B cell (primary cell): ENCODE results near the gene CDC42SE1. TPM values are rescaled to one million over a fixed set of nuclear protein-coding genes. Genes with fewer than 3 reads are reported as not detected.

Experiments used
- ATAC-seq: fragments of 200-7000 bp; cut with Tn5 transposase; one replicate; pipeline ENCODE4 v1.10.0; 2021; ENCODE audit warnings: low read depth, mild to moderate bottlenecking, moderate number of reproducible peaks, moderate library complexity
- CTCF ChIA-PET: fragments of 350-600 bp; sonication (Branson Sonifier 250); formaldehyde crosslinking; loops from one replicate; lab custom pipeline; 2021; ENCODE audit warnings: antibody characterized with exemption, inconsistent platforms; lab: Charles Lee
- POLR2A ChIA-PET: fragments of 350-600 bp; sonication (Branson Sonifier 250); formaldehyde crosslinking; loops from one replicate; lab custom pipeline; 2021; ENCODE audit warnings: antibody characterized with exemption; lab: Charles Lee
- DNase-seq: peaks from one replicate; pipeline ENCODE4 v3.0.0; 2013
- H2AFZ ChIP-seq: 2 replicates; pipeline ENCODE4 v1.6.1; 2012; ENCODE audit warnings: mild to moderate bottlenecking, low read depth, low read length; ENCODE audit not compliant: insufficient read depth, poor library complexity, severe bottlenecking
- H3K27ac ChIP-seq, 2 donors: 1 replicate in 1 of 2; 2 replicates in 1 of 2; pipeline ENCODE4 v1.5.1; 2012 to 2013; ENCODE audit warnings: low read length in 2 of 2, mild to moderate bottlenecking in 2 of 2, moderate library complexity in 1 of 2
- H3K27me3 ChIP-seq, 4 experiments: fragments of 200-600 bp in 1 of 4; sonication (generic) in 1 of 4; replicated peaks in 1 of 4; 1 replicate in 2 of 4; 2 replicates in 2 of 4; pipeline versions ENCODE4 v1.6.1 to v1.7.0; 2013 to 2016; ENCODE audit warnings: low read length in 3 of 4, mild to moderate bottlenecking in 2 of 4, mixed read lengths in 1 of 4, moderate library complexity in 1 of 4; ENCODE audit not compliant: insufficient read depth in 4 of 4, control insufficient read depth in 3 of 4; ENCODE audit errors: control extremely low read depth in 1 of 4
- H3K36me3 ChIP-seq, 2 experiments: replicated peaks in 1 of 2; 1 replicate in 1 of 2; 2 replicates in 1 of 2; pipeline versions ENCODE4 v1.6.1 to v1.7.1; 2013; ENCODE audit warnings: low read length in 1 of 2; ENCODE audit not compliant: insufficient read depth in 2 of 2, control insufficient read depth in 1 of 2; ENCODE audit errors: control extremely low read depth in 1 of 2, extremely low read depth in 1 of 2
- H3K4me1 ChIP-seq, 2 donors: fragments of 200-600 bp in 1 of 2; sonication (generic) in 1 of 2; 1 replicate in 1 of 2; 2 replicates in 1 of 2; pipeline versions ENCODE4 v1.5.1 to v1.6.1; 2013 to 2017; ENCODE audit warnings: low read length in 2 of 2; ENCODE audit not compliant: control insufficient read depth in 2 of 2, insufficient read depth in 2 of 2
- H3K4me2 ChIP-seq: replicated peaks from 2 replicates; pipeline ENCODE3; 2012; ENCODE audit warnings: mild to moderate bottlenecking, low read depth, low read length; ENCODE audit not compliant: poor library complexity, severe bottlenecking
- H3K4me3 ChIP-seq, 5 experiments: fragments of 200-600 bp in 1 of 5; sonication (generic) in 1 of 5; 1 replicate in 3 of 5; 2 replicates in 2 of 5; pipeline versions ENCODE4 v1.5.1 to v1.7.0; 2011 to 2016; ENCODE audit warnings: low read length in 4 of 5, mild to moderate bottlenecking in 4 of 5, low read depth in 2 of 5, control low read depth in 1 of 5, moderate library complexity in 1 of 5; ENCODE audit not compliant: insufficient read depth in 1 of 5; ENCODE audit errors: control extremely low read depth in 1 of 5, extremely low read depth in 1 of 5
- H3K79me2 ChIP-seq: fragments of 200-600 bp; sonication (generic); one replicate; pipeline ENCODE4 v1.6.0; 2016; ENCODE audit warnings: low read length; ENCODE audit not compliant: control insufficient read depth, insufficient read depth
- H3K9ac ChIP-seq: fragments of 200-600 bp; sonication (generic); 2 replicates; pipeline ENCODE4 v1.6.1; 2017; ENCODE audit warnings: mild to moderate bottlenecking, low read length, moderate library complexity
- H3K9me3 ChIP-seq, 3 donors: one replicate each; pipeline versions ENCODE4 v1.6.1 to v1.7.1; 2013; ENCODE audit warnings: low read length in 2 of 3; ENCODE audit not compliant: control insufficient read depth in 2 of 3, insufficient read depth in 1 of 3; ENCODE audit errors: control extremely low read depth in 1 of 3
- H4K20me1 ChIP-seq: 2 replicates; pipeline ENCODE4 v1.6.0; 2012; ENCODE audit warnings: mild to moderate bottlenecking, low read length; ENCODE audit not compliant: insufficient read depth, control insufficient read depth, poor library complexity, severe bottlenecking
- H3K27ac Mint-ChIP-seq: one replicate; pipeline ENCODE4 v1.8.0; 2021; ENCODE audit warnings: mixed read lengths
- H3K27me3 Mint-ChIP-seq: one replicate; pipeline ENCODE4 v1.8.0; 2021; ENCODE audit warnings: mixed read lengths
- H3K4me1 Mint-ChIP-seq: one replicate; pipeline ENCODE4 v1.8.0; 2021; ENCODE audit warnings: mixed read lengths
- H3K4me3 Mint-ChIP-seq: one replicate; pipeline ENCODE4 v1.8.0; 2021; ENCODE audit warnings: mixed read lengths
- H3K9me3 Mint-ChIP-seq: one replicate; pipeline ENCODE4 v1.8.0; 2022; ENCODE audit warnings: mixed read lengths; ENCODE audit not compliant: insufficient read depth
- CTCF ChIP-seq: fragments of 200-600 bp; IDR thresholded peaks from one replicate; pipeline ENCODE4 v1.8.0; 2022; ENCODE audit warnings: antibody characterized with exemption, mild to moderate bottlenecking
- EZH2 ChIP-seq: IDR thresholded peaks from 2 replicates; pipeline ENCODE4 v1.6.1; 2012; ENCODE audit warnings: borderline replicate concordance, low read depth, mild to moderate bottlenecking, moderate library complexity, low read length; ENCODE audit not compliant: insufficient read depth, poor library complexity, severe bottlenecking
- WGBS: methylation state at CpG from one replicate; pipeline ENCODE4 v1.1.5; 2013; ENCODE audit warnings: missing lambda C conversion rate; ENCODE audit not compliant: insufficient coverage; 5-methylcytosine and 5-hydroxymethylcytosine counted together
- intact Hi-C: fragments of 100-400 bp; cut with micrococcal nuclease; formaldehyde crosslinking; loops from one replicate; pipeline ENCODE4 v1.10.0; 2022
- polyA plus RNA-seq: library from polyadenylated mRNA; depleted of rRNA; stranded (reverse); fragments of >200 nt; gene quantifications from 2 replicates; pipeline ENCODE4 v1.2.3, GENCODE V29; 2012
- total RNA-seq, 2 donors: library from RNA; stranded (reverse); fragments of 120-200 nt in 1 of 2; gene quantifications; 1 replicate in 1 of 2; 2 replicates in 1 of 2; pipeline versions ENCODE4 v1.2.3 to v1.2.4, GENCODE V29; 2013 to 2022

Gene CDC42SE1
- total and polyA plus RNA-seq, 2 donors (not counting 1 experiment from before 2014, with no cell fraction given): 238 to 366 TPM

- no peak for TF ChIP-seq CTCF
- Histone ChIP-seq H2AFZ (no peak overlapping the region), H3K36me3 (no peaks in the 10 kb centered on the region), H3K9me3 (no peaks in the 10 kb centered on the region), H3K4me2 (no peak overlapping the region), H4K20me1 (no peaks in the 10 kb centered on the region), H3K27me3 (no peaks in the 10 kb centered on the region), H3K4me1 (peaks cover 0 to 4% of the 10 kb centered on the region in 2 donors), H3K27ac (no peak overlapping the region), H3K4me3 (no peak overlapping the region), H3K79me2 (no peaks in the 10 kb centered on the region), H3K9ac (no peak overlapping the region)
- ChIA-PET POLR2A (interaction anchor here (0.6 kb wide), 1 partner anchor 83 kb away, joined by 5 read pairs; no protein-coding TSS in a partner anchor), CTCF (interaction anchor here (0.6 to 2.5 kb wide), 4 partner anchors 14 to 554 kb away, joined by 3 to 14 read pairs (median 4); no protein-coding TSS in a partner anchor)
- Mint-ChIP-seq H3K4me1 (peaks cover 5% of the 10 kb centered on the region), H3K9me3 (no peaks in the 10 kb centered on the region), H3K27ac (no peak overlapping the region), H3K27me3 (no peaks in the 10 kb centered on the region), H3K4me3 (no peak overlapping the region)
- ATAC-seq (no peak), DNase-seq (no peak)
- WGBS: no CpG with 5 or more reads among the region's 4 CpGs
- intact Hi-C loops: no loop called here
Measured at GRCh38 chr1:151085953-151086559, 26.6 kb upstream of the CDC42SE1 start.

GRCh38 chr1:151072224-151072623 lies 12.8 kb upstream of the CDC42SE1 start:
- Histone ChIP-seq H2AFZ (no peak overlapping the region), H3K36me3 (peaks cover 0 to 4% of the 10 kb centered on the region in 2 experiments), H3K4me1 (peaks cover 13 to 18% of the 10 kb centered on the region in 2 donors), H3K27me3 (no peaks in the 10 kb centered on the region), H3K27ac (no peak overlapping the region), H3K79me2 (peaks cover 26% of the 10 kb centered on the region), H3K9me3 (no peaks in the 10 kb centered on the region), H4K20me1 (no peaks in the 10 kb centered on the region), H3K9ac (no peak overlapping the region), H3K4me2 (no peak overlapping the region), H3K4me3 (no peak overlapping the region)
- intact Hi-C loops: loop anchor here (5.0 kb wide), 1 partner anchor 180 kb away; the partner anchor contains the start of gene PSMD4
- DNase-seq: no peak
- 94% methylated on average over 13 of the region's 13 CpGs for WGBS
- H3K9me3 Mint-ChIP-seq: no peaks in the 10 kb centered on the region
- peaks cover 17% of the 10 kb centered on the region for H3K4me1 Mint-ChIP-seq
- ChIA-PET POLR2A (interaction anchor here (0.6 to 3.0 kb wide), 2 partner anchors 24 to 314 kb away, joined by 5 to 13 read pairs; partner anchors contain the start of gene C1orf56), CTCF (interaction anchor here (0.6 to 5.9 kb wide), 8 partner anchors 14 to 90 kb away, joined by 3 to 82 read pairs (median 4); partner anchors contain the start of genes C1orf56, CDC42SE1 and MLLT11)
- TF ChIP-seq EZH2 (no peak), CTCF (no peak)
- no peak for ATAC-seq
- no peak overlapping the region for H3K27ac Mint-ChIP-seq
- H3K27me3 Mint-ChIP-seq: no peaks in the 10 kb centered on the region
- no peak overlapping the region for H3K4me3 Mint-ChIP-seq
